GM12878 (cell line): ENCODE measurements around the gene CCDC6.

Source experiments
- CEBPB ChIP-seq, 2 experiments: fragments of 150-350 bp in 1 of 2; IDR thresholded peaks; 2 replicates each; pipeline ENCODE4 v1.6.1; 2012 to 2014; ENCODE audit warnings: low read depth in 2 of 2, low read length in 2 of 2, borderline replicate concordance in 1 of 2, inconsistent platforms in 1 of 2
- SMC3 ChIP-seq: IDR thresholded peaks from 2 replicates; pipeline ENCODE4 v1.6.1; 2011; ENCODE audit warnings: low read length, improper control_type of control experiment, borderline replicate concordance
- TARDBP ChIP-seq: IDR thresholded peaks from 2 replicates; pipeline ENCODE4 v1.6.1; 2016; ENCODE audit warnings: borderline replicate concordance
- TF ChIP-seq, protein P1 (sequence below): fragments of 450-650 bp; IDR thresholded peaks from 2 replicates; pipeline ENCODE4 v1.6.1; 2018; ENCODE audit warnings: mild to moderate bottlenecking, low read depth, moderate library complexity; ENCODE audit not compliant: partially characterized antibody

DNA sequence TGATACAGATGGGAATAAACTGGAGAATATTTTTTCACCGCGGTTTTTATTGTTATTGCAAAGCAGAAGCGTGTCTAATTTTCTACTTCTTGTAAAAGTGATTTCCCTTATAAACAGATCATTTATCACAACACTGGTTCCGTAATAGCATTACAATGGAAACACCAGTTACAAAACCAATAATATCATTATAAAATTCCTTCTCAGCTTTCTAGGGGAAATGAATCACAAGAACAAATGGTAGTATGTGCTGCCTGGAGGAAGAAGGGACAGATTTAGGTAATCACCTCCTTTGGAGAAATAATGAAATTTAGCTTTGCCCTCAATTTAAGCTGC lies 2.4 kb upstream of the CCDC6 start:
- TF ChIP-seq CEBPB (IDR thresholded peaks at IDR 0.05; ENCODE audit: borderline replicate concordance in 1 of 2, low read depth in 2 of 2, low read length in 2 of 2), result no peak
- no peak for TF ChIP-seq SMC3
- TF ChIP-seq, protein P1, sequence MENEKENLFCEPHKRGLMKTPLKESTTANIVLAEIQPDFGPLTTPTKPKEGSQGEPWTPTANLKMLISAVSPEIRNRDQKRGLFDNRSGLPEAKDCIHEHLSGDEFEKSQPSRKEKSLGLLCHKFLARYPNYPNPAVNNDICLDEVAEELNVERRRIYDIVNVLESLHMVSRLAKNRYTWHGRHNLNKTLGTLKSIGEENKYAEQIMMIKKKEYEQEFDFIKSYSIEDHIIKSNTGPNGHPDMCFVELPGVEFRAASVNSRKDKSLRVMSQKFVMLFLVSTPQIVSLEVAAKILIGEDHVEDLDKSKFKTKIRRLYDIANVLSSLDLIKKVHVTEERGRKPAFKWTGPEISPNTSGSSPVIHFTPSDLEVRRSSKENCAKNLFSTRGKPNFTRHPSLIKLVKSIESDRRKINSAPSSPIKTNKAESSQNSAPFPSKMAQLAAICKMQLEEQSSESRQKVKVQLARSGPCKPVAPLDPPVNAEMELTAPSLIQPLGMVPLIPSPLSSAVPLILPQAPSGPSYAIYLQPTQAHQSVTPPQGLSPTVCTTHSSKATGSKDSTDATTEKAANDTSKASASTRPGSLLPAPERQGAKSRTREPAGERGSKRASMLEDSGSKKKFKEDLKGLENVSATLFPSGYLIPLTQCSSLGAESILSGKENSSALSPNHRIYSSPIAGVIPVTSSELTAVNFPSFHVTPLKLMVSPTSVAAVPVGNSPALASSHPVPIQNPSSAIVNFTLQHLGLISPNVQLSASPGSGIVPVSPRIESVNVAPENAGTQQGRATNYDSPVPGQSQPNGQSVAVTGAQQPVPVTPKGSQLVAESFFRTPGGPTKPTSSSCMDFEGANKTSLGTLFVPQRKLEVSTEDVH, result no peak
- no peak for TF ChIP-seq TARDBP
